Activated CD8-positive, alpha-beta T cell treated with anti-CD3 and anti-CD28 coated beads for 36 hours (primary cell): Measurements from ENCODE around the gene CAMK1. TPM values are rescaled to one million over a fixed set of nuclear protein-coding genes. Genes with fewer than 3 reads are reported as not detected.

ENCODE experiments used
- ATAC-seq: fragments of 200-7000 bp; cut with Tn5 transposase; one replicate; pipeline ENCODE4 v1.10.0; 2021; ENCODE audit warnings: mild to moderate bottlenecking, moderate library complexity
- CTCF ChIA-PET: fragments of 350-600 bp; sonication (Branson Sonifier 250); formaldehyde crosslinking; loops from one replicate; lab custom pipeline; 2021; ENCODE audit warnings: antibody characterized with exemption; lab: Charles Lee
- POLR2A ChIA-PET: fragments of 350-600 bp; sonication (Branson Sonifier 250); formaldehyde crosslinking; loops from one replicate; lab custom pipeline; 2021; ENCODE audit warnings: antibody characterized with exemption; lab: Charles Lee
- DNase-seq: peaks from one replicate; pipeline ENCODE4 v3.0.0-alpha.2; 2020
- H3K27ac Mint-ChIP-seq: one replicate; pipeline ENCODE4 v1.8.0; 2021; ENCODE audit warnings: mild to moderate bottlenecking, mixed read lengths
- H3K27me3 Mint-ChIP-seq: one replicate; pipeline ENCODE4 v1.8.0; 2021; ENCODE audit warnings: mixed read lengths
- H3K36me3 Mint-ChIP-seq: one replicate; pipeline ENCODE4 v1.8.0; 2021; ENCODE audit warnings: low read depth, mixed read lengths
- H3K4me1 Mint-ChIP-seq: one replicate; pipeline ENCODE4 v1.8.0; 2021; ENCODE audit warnings: low read depth, mixed read lengths
- H3K4me3 Mint-ChIP-seq: one replicate; pipeline ENCODE4 v1.8.0; 2021; ENCODE audit warnings: mild to moderate bottlenecking, moderate library complexity, mixed read lengths
- H3K9me3 Mint-ChIP-seq: one replicate; pipeline ENCODE4 v1.8.0; 2021; ENCODE audit warnings: mixed read lengths
- intact Hi-C: fragments of 100-400 bp; cut with micrococcal nuclease; formaldehyde crosslinking; loops from one replicate; pipeline ENCODE4 v1.10.0; 2022
- total RNA-seq, 2 experiments: library from RNA; stranded (reverse); gene quantifications; one replicate each; pipeline ENCODE4 v1.2.3, GENCODE V29; 2021
- TF ChIP-seq, protein P1 (sequence below): fragments of 200-600 bp; IDR thresholded peaks from one replicate; pipeline ENCODE4 v1.8.0; 2022; ENCODE audit warnings: antibody characterized with exemption, mild to moderate bottlenecking

CAMK1 gene
- total RNA-seq, 2 experiments from 2014 or later, result 41.7 to 45.7 TPM

DNA sequence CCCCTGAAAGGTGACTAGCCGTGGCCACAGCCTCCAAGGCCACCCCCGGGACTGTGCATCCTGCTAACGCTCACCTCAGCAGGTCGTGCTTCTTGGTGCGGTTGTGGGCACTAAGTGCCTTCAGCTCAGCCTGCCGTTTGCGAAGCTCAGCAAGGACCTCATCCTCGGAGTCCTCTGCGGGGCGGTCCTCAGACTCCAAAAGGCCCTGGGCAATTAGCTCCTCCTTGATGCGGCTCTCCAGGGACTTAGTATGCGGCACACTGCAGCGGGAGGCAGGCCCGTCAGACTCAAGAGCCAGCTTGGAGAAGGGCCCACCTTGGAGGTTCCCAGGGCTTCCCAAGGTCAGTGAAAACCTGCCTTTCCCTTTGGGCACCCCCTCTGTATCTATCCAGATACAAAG is 14.2 kb upstream of the CAMK1 start:
- H3K4me3 Mint-ChIP-seq, result no peak overlapping the region
- intact Hi-C loops, result no loop called here
- H3K27me3 Mint-ChIP-seq, result no peaks in the 10 kb centered on the region
- TF ChIP-seq, protein P1, sequence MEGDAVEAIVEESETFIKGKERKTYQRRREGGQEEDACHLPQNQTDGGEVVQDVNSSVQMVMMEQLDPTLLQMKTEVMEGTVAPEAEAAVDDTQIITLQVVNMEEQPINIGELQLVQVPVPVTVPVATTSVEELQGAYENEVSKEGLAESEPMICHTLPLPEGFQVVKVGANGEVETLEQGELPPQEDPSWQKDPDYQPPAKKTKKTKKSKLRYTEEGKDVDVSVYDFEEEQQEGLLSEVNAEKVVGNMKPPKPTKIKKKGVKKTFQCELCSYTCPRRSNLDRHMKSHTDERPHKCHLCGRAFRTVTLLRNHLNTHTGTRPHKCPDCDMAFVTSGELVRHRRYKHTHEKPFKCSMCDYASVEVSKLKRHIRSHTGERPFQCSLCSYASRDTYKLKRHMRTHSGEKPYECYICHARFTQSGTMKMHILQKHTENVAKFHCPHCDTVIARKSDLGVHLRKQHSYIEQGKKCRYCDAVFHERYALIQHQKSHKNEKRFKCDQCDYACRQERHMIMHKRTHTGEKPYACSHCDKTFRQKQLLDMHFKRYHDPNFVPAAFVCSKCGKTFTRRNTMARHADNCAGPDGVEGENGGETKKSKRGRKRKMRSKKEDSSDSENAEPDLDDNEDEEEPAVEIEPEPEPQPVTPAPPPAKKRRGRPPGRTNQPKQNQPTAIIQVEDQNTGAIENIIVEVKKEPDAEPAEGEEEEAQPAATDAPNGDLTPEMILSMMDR, result no peak
- H3K9me3 Mint-ChIP-seq, result no peaks in the 10 kb centered on the region
- ChIA-PET CTCF (interaction anchor here (0.9 kb wide), 1 partner anchor 162 kb away, joined by 3 read pairs; no protein-coding TSS in a partner anchor), POLR2A (interaction anchor here (1.0 to 1.6 kb wide), 2 partner anchors 13 to 47 kb away, joined by 3 to 4 read pairs; no protein-coding TSS in a partner anchor)
- no peak overlapping the region for H3K27ac Mint-ChIP-seq
- ATAC-seq (no peak), DNase-seq (no peak)
- peaks cover 53% of the 10 kb centered on the region for H3K4me1 Mint-ChIP-seq
- H3K36me3 Mint-ChIP-seq, result peaks cover 62% of the 10 kb centered on the region

DNA sequence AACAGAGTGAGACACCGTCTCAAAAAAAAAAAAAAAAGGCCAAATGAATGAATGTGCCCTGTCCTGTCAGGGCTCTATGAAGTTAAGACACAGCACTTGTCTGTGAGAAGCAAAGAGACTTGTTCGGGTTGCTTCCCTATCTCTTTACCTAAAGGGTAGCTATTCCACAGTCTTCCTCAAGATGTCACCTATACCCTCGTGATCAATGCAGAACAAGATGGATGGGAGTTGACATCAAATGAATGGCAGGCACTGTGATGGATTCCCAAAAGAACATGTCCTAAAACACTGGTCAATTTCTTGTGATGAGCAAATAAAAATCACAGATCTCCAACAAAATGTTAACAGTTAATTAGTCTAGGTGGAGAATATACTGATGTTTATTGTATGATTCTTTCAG is 13.0 kb upstream of the CAMK1 start:
- DNase-seq (no peak), ATAC-seq (no peak)
- intact Hi-C loops, result no loop called here
- no peaks in the 10 kb centered on the region for H3K27me3 Mint-ChIP-seq
- H3K4me1 Mint-ChIP-seq, result peaks cover 61% of the 10 kb centered on the region
- peaks cover 59% of the 10 kb centered on the region for H3K36me3 Mint-ChIP-seq
- H3K4me3 Mint-ChIP-seq, result no peak overlapping the region
- TF ChIP-seq, protein P1, result peak; percentile 36
- H3K27ac Mint-ChIP-seq, result no peak overlapping the region
- no peaks in the 10 kb centered on the region for H3K9me3 Mint-ChIP-seq
- CTCF ChIA-PET, result interaction anchor here (1.0 to 1.3 kb wide), 7 partner anchors 10 to 418 kb away, joined by 3 to 4 read pairs (median 3); partner anchors contain the start of genes ARPC4, RPUSD3 and TADA3
- POLR2A ChIA-PET, result interaction anchor here (1.0 to 2.6 kb wide), 6 partner anchors 8 to 150 kb away, joined by 3 to 7 read pairs (median 4); partner anchors contain the start of genes ARPC4 and TADA3

DNA sequence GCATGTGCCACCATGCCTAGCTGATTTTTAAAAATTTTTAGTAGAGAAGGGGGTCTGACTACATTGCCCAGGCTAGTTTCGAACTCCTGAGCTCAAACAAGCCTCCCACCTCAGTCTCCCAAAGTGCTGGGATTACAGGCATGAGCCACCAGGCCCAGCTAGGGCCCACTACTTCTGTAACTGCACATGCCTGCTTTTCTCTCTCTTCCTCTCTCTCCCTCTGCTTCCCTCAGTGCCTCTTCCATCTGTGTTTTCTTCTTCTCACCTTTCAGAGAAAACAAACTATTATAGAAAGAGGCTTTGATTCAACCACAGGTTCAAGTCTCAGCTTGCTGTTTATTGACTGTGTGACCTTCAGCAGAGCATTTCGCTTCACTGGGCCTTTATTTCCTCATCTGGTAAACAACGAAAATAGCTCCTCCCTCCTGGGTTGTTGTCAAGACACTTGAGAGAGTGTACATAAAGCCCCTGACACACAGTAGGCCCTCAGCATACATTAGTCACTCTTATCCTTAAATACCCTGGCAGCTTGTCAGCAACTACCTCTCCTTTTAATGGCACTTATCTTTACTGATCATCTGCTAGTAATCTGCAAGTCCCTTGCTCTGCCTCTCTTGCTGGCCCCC is 12.3 kb upstream of the CAMK1 start:
- H3K4me1 Mint-ChIP-seq, result peaks cover 61% of the 10 kb centered on the region
- TF ChIP-seq, protein P1, result no peak
- ChIA-PET POLR2A (interaction anchor here (1.0 to 2.6 kb wide), 6 partner anchors 9 to 151 kb away, joined by 3 to 7 read pairs (median 4); partner anchors contain the start of genes ARPC4 and TADA3), CTCF (interaction anchor here (1.0 to 1.3 kb wide), 7 partner anchors 11 to 419 kb away, joined by 3 to 4 read pairs (median 3); partner anchors contain the start of genes ARPC4, RPUSD3 and TADA3)
- peaks cover 52% of the 10 kb centered on the region for H3K36me3 Mint-ChIP-seq
- peaks cover 1% of the 10 kb centered on the region for H3K9me3 Mint-ChIP-seq
- ATAC-seq (no peak), DNase-seq (no peak)
- H3K4me3 Mint-ChIP-seq, result no peak overlapping the region
- H3K27ac Mint-ChIP-seq, result peak overlapping the region; percentile 27
- intact Hi-C loops, result no loop called here
- H3K27me3 Mint-ChIP-seq, result no peaks in the 10 kb centered on the region

DNA sequence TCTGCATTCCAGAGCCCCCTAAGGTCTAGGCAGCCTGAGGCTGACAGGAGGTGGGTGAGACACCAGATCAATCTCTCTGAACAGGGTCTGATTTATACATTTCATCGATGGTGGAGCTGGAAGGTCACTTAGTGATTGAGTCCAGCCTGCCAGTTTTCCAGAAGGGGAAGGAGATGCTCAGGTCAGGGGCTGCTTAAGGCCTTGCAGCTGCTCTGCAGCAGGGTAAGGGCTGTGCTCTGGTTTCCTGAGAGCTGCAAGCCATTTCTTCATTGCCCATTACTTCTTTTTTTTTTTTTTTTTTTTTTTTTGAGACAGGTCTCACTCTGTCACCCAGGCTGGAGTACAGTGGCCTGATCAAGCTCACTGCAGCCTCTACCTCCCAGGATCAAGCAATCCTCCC is 11.8 kb upstream of the CAMK1 start:
- ATAC-seq (no peak), DNase-seq (no peak)
- H3K27me3 Mint-ChIP-seq, result no peaks in the 10 kb centered on the region
- POLR2A ChIA-PET, result interaction anchor here (1.3 to 2.6 kb wide), 5 partner anchors 9 to 22 kb away, joined by 3 to 7 read pairs (median 5); partner anchors contain the start of genes ARPC4 and TADA3
- CTCF ChIA-PET, result interaction anchor here (1.0 to 2.0 kb wide), 7 partner anchors 11 to 151 kb away, joined by 3 to 7 read pairs (median 4); partner anchors contain the start of genes ARPC4, RPUSD3 and TADA3
- TF ChIP-seq, protein P1, result no peak
- H3K9me3 Mint-ChIP-seq, result peaks cover 1% of the 10 kb centered on the region
- intact Hi-C loops, result no loop called here
- no peak overlapping the region for H3K4me3 Mint-ChIP-seq
- H3K27ac Mint-ChIP-seq, result peak overlapping the region; percentile 65
- peaks cover 61% of the 10 kb centered on the region for H3K4me1 Mint-ChIP-seq
- H3K36me3 Mint-ChIP-seq, result peaks cover 47% of the 10 kb centered on the region

DNA sequence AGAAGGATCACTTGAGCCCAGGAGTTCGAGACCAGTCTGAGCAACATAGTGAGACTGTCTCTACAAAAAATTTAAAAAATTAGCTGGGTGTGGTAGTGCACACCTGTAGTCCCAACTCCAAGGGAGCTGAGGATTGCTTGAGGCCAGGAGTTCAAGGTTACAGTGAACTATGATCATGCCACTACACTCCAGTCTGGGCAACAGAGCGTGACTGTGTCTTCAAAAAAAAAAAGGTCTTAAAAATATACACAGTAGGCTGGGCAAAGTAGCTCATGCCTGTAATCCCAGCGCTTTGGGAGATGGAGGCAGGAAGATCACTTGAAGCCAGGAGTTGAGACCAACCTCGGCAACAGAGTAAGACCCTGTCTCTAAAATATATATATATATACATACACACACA is 11.2 kb upstream of the CAMK1 start:
- peaks cover 1% of the 10 kb centered on the region for H3K9me3 Mint-ChIP-seq
- intact Hi-C loops, result no loop called here
- ATAC-seq (no peak), DNase-seq (no peak)
- POLR2A ChIA-PET, result interaction anchor here (0.6 to 2.6 kb wide), 10 partner anchors 9 to 384 kb away, joined by 3 to 16 read pairs (median 5); partner anchors contain the start of genes ARPC4, CAMK1 and TADA3
- H3K27ac Mint-ChIP-seq, result peak overlapping the region; percentile 97
- TF ChIP-seq, protein P1, result no peak
- no peaks in the 10 kb centered on the region for H3K27me3 Mint-ChIP-seq
- peaks cover 59% of the 10 kb centered on the region for H3K4me1 Mint-ChIP-seq
- peak overlapping the region; percentile 22 for H3K4me3 Mint-ChIP-seq
- CTCF ChIA-PET, result interaction anchor here (1.0 to 2.0 kb wide), 4 partner anchors 8 to 46 kb away, joined by 3 to 7 read pairs (median 5); no protein-coding TSS in a partner anchor
- H3K36me3 Mint-ChIP-seq, result peaks cover 41% of the 10 kb centered on the region
